ENCODE measurements around the gene JAG2.

Gene JAG2

GRCh38 chr14:105151838-105152793 lies 16.5 kb downstream of the JAG2 start:
- no peak for DNase-seq (ENCODE audit: low read depth)
- H3K4me3 ChIP-seq (ENCODE audit: low read depth, low read length) = no peak overlapping the region
- no peak for TF ChIP-seq CTCF (IDR thresholded peaks at IDR 0.05; ENCODE audit: control insufficient read depth, extremely low read depth, insufficient read depth)

- no peak overlapping the region for H3K4me3 ChIP-seq (ENCODE audit: low read depth, low read length)
- DNase-seq (ENCODE audit: low read depth) = no peak
- no peak for TF ChIP-seq CTCF (IDR thresholded peaks at IDR 0.05; ENCODE audit: control insufficient read depth, extremely low read depth, insufficient read depth)
These were observed 17.3 kb downstream of the JAG2 start for GRCh38 chr14:105151084-105151837.

- TF ChIP-seq CTCF (IDR thresholded peaks at IDR 0.05; ENCODE audit: control insufficient read depth, extremely low read depth, insufficient read depth) = no peak
- no peak for DNase-seq (ENCODE audit: low read depth)
- no peak overlapping the region for H3K4me3 ChIP-seq (ENCODE audit: low read depth, low read length)
These were observed 18.1 kb downstream of the JAG2 start for GRCh38 chr14:105150368-105151083.

GRCh38 chr14:105150026-105150367 lies 18.6 kb downstream of the JAG2 start:
- no peak overlapping the region for H3K4me3 ChIP-seq (ENCODE audit: low read depth, low read length)
- no peak for DNase-seq (ENCODE audit: low read depth)
- TF ChIP-seq CTCF (IDR thresholded peaks at IDR 0.05; ENCODE audit: control insufficient read depth, extremely low read depth, insufficient read depth) = no peak

- no peak for TF ChIP-seq CTCF (IDR thresholded peaks at IDR 0.05; ENCODE audit: control insufficient read depth, extremely low read depth, insufficient read depth)
- H3K4me3 ChIP-seq (ENCODE audit: low read depth, low read length) = no peak overlapping the region
- no peak for DNase-seq (ENCODE audit: low read depth)
These were observed 19.3 kb downstream of the JAG2 start for GRCh38 chr14:105149146-105149781.

GRCh38 chr14:105148604-105149145 lies 19.9 kb downstream of the JAG2 start:
- no peak for TF ChIP-seq CTCF (IDR thresholded peaks at IDR 0.05; ENCODE audit: control insufficient read depth, extremely low read depth, insufficient read depth)
- DNase-seq (ENCODE audit: low read depth) = no peak
- no peak overlapping the region for H3K4me3 ChIP-seq (ENCODE audit: low read depth, low read length)

All from LNCaP clone FGC (cell line).